DND-41 (cell line): Measurements from ENCODE around the gene TRIM16.

ENCODE experiments used
- CTCF ChIP-seq: IDR thresholded peaks from 2 replicates; pipeline ENCODE4 v1.5.1; 2012; ENCODE audit warnings: borderline replicate concordance, low read length, moderate library complexity, mild to moderate bottlenecking; ENCODE audit not compliant: poor library complexity, severe bottlenecking; ENCODE audit errors: extremely low read depth
- EZH2 ChIP-seq: IDR thresholded peaks from 3 replicates; pipeline ENCODE4 v1.6.1; 2012; ENCODE audit warnings: borderline replicate concordance, low read depth, mild to moderate bottlenecking, moderate library complexity, low read length, inconsistent platforms; ENCODE audit not compliant: severe bottlenecking

- TF ChIP-seq CTCF (no peak), EZH2 (no peak)
These were observed 31.2 kb downstream of the TRIM16 start for GRCh38 chr17:15652960-15653359.
